RPMI7951 (cell line): Measurements from ENCODE around the gene NCMAP. TPM values are rescaled to one million over a fixed set of nuclear protein-coding genes. Genes with fewer than 3 reads are reported as not detected.
"Not testable (repeated sequence)": the region's sequence is repeated elsewhere in the genome, so short reads cannot be mapped to it uniquely, and the experiment has no call there.

Experiments
- DNase-seq: peaks from one replicate; pipeline ENCODE4 v3.0.0-alpha.2; 2012; ENCODE audit warnings: low read depth
- total RNA-seq: library from RNA; depleted of rRNA; stranded (reverse); fragments of >200 nt; shearing (Covaris generic); gene quantifications from 2 replicates; pipeline ENCODE4 v1.2.3, GENCODE V29; 2014

Gene NCMAP
- total RNA-seq, 1 experiment from 2014 or later: not detected

- DNase-seq: no peak
Measured at GRCh38 chr1:24541711-24542346, 14.1 kb upstream of the NCMAP start.

GRCh38 chr1:24544239-24544638, 11.6 kb upstream of the NCMAP start:
- DNase-seq: no peak

- peak; percentile 18 for DNase-seq
Measured at GRCh38 chr1:24545662-24546061, 10.2 kb upstream of the NCMAP start.

GRCh38 chr1:24547195-24547594, 8.7 kb upstream of the NCMAP start:
- DNase-seq: no peak

- no peak for DNase-seq
Measured at GRCh38 chr1:24548070-24548469, 7.8 kb upstream of the NCMAP start.

GRCh38 chr1:24549210-24549609, 6.7 kb upstream of the NCMAP start:
- DNase-seq: not testable (repeated sequence)

- DNase-seq: no peak
Measured at GRCh38 chr1:24551290-24551959, 4.5 kb upstream of the NCMAP start.

GRCh38 chr1:24551960-24552571, 3.8 kb upstream of the NCMAP start:
- no peak for DNase-seq

- no peak for DNase-seq
Measured at GRCh38 chr1:24553931-24554330, 2.0 kb upstream of the NCMAP start.

GRCh38 chr1:24554714-24555113, 1.2 kb upstream of the NCMAP start:
- DNase-seq: no peak

GRCh38 chr1:24556414-24556795, 518 bp downstream of the NCMAP start:
- no peak for DNase-seq

GRCh38 chr1:24557220-24557619, 1.3 kb downstream of the NCMAP start:
- DNase-seq: no peak

- DNase-seq: no peak
Measured at GRCh38 chr1:24557711-24558131, 1.8 kb downstream of the NCMAP start.

GRCh38 chr1:24558455-24558854, 2.6 kb downstream of the NCMAP start:
- no peak for DNase-seq

GRCh38 chr1:24558902-24559791, 3.3 kb downstream of the NCMAP start:
- peak; percentile 96 for DNase-seq

- DNase-seq: no peak
Measured at GRCh38 chr1:24560361-24560760, 4.5 kb downstream of the NCMAP start.

GRCh38 chr1:24562625-24563024, 6.7 kb downstream of the NCMAP start:
- DNase-seq: no peak

- DNase-seq: no peak
Measured at GRCh38 chr1:24564695-24565094, 8.8 kb downstream of the NCMAP start.

- DNase-seq: peak; percentile 41
Measured at GRCh38 chr1:24566236-24566867, 10.5 kb downstream of the NCMAP start.

GRCh38 chr1:24567792-24568388, 12.0 kb downstream of the NCMAP start:
- DNase-seq: peak; percentile 69

- DNase-seq: no peak
Measured at GRCh38 chr1:24568475-24568874, 12.6 kb downstream of the NCMAP start.
